ENCODE results near the gene TIGAR. TPM values are rescaled to one million over a fixed set of nuclear protein-coding genes. Genes with fewer than 3 reads are reported as not detected.
A peak's percentile ranks its signal among the peaks of the same experiment; 100 is the strongest.

The TIGAR gene
- total RNA-seq, 1 donor from 2014 or later: 17.2 TPM

DNA sequence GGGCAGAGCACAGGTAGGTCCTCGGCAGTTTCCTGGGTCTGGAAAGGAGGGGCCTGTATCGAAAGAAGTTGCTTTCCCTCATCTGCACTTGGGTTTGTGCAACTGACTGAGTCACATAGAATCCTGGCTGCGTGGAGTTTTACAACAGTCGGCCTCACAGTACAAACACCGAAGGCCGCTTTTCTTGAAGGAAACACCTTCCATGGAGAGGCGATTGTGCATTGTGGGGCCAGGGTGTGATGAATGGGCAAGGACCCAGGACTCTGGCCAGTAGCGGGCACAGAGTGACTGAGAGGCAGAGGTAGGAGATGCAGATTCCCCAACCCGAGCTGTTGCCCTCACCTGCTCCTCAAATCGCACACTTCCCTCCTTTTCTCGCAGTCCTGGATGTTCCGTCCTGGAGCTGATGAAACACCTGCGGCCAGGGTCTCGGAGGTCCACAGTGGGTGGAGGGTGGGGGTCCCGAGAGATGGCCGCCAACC lies 39.8 kb upstream of the TIGAR start:
- no peak overlapping the region for H3K27ac Mint-ChIP-seq
- no peak for TF ChIP-seq CTCF (conservative IDR thresholded peaks at IDR 0.05)
- no peak for DNase-seq (ENCODE audit: extremely low spot score, unreplicated experiment)
- H3K9me3 Mint-ChIP-seq: no peaks in the 10 kb centered on the region
- H3K27me3 Mint-ChIP-seq: peaks cover 5% of the 10 kb centered on the region
- H3K36me3 Mint-ChIP-seq: peaks cover 71% of the 10 kb centered on the region
- H3K4me3 Mint-ChIP-seq: no peak overlapping the region
- peaks cover 29% of the 10 kb centered on the region for H3K4me1 Mint-ChIP-seq (ENCODE audit: unreplicated experiment)

GRCh38 chr12:4282103-4282891 lies 38.7 kb upstream of the TIGAR start:
- DNase-seq (ENCODE audit: extremely low spot score, unreplicated experiment): peak; percentile 55
- H3K27ac Mint-ChIP-seq: no peak overlapping the region
- no peak for TF ChIP-seq CTCF (conservative IDR thresholded peaks at IDR 0.05)
- H3K4me1 Mint-ChIP-seq (ENCODE audit: unreplicated experiment): peaks cover 30% of the 10 kb centered on the region
- no peaks in the 10 kb centered on the region for H3K9me3 Mint-ChIP-seq
- H3K27me3 Mint-ChIP-seq: no peaks in the 10 kb centered on the region
- no peak overlapping the region for H3K4me3 Mint-ChIP-seq
- H3K36me3 Mint-ChIP-seq: peaks cover 73% of the 10 kb centered on the region

DNA sequence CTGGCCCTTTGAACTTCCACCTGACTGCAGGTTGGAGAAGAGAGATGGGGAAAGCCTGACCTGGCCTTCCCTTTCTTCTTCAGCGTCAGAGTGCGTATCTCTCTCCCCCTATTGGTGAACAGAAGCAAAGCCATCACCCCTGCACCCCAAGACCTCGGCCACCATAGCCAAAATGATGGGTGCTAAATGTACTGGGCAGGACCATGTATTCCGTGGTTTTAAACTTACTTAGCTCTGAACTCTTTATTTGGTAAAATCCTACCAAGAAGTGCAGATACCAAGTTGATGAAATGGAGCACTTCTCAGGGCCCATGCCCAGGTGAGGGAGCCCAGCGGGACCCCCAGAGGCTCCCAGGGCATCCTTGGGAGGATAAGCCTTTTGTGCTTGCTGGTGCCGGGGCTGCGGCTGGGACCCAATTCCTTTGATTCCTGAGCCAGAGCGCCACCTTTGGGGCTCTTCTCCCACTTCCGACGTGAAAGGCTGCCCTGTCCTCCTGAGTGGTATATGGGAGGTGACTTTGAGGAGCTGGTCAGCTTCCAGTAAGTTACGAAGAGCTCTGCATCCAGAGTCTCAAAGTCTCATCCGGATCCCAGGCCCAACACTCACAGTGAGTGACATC lies 38.0 kb upstream of the TIGAR start:
- H3K4me1 Mint-ChIP-seq (ENCODE audit: unreplicated experiment): peaks cover 28% of the 10 kb centered on the region
- no peaks in the 10 kb centered on the region for H3K27me3 Mint-ChIP-seq
- H3K36me3 Mint-ChIP-seq: peaks cover 76% of the 10 kb centered on the region
- no peaks in the 10 kb centered on the region for H3K9me3 Mint-ChIP-seq
- no peak for DNase-seq (ENCODE audit: extremely low spot score, unreplicated experiment)
- H3K27ac Mint-ChIP-seq: no peak overlapping the region
- H3K4me3 Mint-ChIP-seq: no peak overlapping the region
- peak; percentile 23 for TF ChIP-seq CTCF (conservative IDR thresholded peaks at IDR 0.05)

DNA sequence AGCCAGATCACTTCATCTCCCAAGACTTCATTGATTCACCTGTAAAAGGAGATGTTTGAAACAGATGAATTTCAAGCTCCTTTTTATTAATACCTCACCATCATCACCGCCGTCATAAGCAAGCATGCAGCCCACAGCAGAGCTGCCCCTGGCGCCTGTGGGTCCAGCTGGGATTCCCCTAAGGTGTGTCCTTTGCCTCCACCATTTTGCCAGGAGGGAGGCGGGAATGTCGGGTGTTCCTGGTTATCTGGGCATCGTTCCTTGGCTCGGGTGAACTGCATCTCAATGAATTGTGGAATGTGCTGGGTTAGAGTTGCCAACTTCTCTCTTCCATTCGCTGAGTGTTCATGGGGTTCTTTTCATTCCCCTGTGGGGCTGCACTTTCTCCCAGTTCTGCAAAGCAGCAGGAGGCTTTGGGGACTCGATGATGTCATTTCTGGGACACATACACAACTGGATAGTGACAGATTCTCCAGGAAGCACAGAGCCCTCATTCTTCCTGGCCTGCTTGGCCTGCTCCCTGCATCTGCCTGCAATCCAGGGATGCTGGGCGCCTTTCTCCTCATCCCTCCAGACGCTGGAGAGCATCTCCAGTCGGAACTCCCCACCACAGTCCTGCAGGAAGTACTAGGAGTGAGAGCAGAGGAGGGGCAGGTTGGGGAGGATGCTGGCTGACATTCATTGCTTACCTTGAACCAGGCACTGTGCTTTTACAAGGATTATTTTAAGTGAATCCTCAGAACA lies 37.3 kb upstream of the TIGAR start:
- TF ChIP-seq CTCF (conservative IDR thresholded peaks at IDR 0.05): no peak
- Mint-ChIP-seq H3K4me1 (ENCODE audit: unreplicated experiment) (peaks cover 27% of the 10 kb centered on the region), H3K4me3 (no peak overlapping the region), H3K27me3 (no peaks in the 10 kb centered on the region), H3K9me3 (no peaks in the 10 kb centered on the region), H3K27ac (no peak overlapping the region), H3K36me3 (peaks cover 76% of the 10 kb centered on the region)
- DNase-seq (ENCODE audit: extremely low spot score, unreplicated experiment): no peak

GRCh38 chr12:4284306-4284705 lies 36.7 kb upstream of the TIGAR start:
- Mint-ChIP-seq H3K4me3 (no peak overlapping the region), H3K9me3 (no peaks in the 10 kb centered on the region), H3K36me3 (peaks cover 76% of the 10 kb centered on the region), H3K27me3 (no peaks in the 10 kb centered on the region), H3K4me1 (ENCODE audit: unreplicated experiment) (peaks cover 23% of the 10 kb centered on the region), H3K27ac (no peak overlapping the region)
- DNase-seq (ENCODE audit: extremely low spot score, unreplicated experiment): no peak
- no peak for TF ChIP-seq CTCF (conservative IDR thresholded peaks at IDR 0.05)
